Esophagus muscularis mucosa (tissue), 4 donors: Measurements from ENCODE around the gene CELF2. TPM values are rescaled to one million over a fixed set of nuclear protein-coding genes. Genes with fewer than 3 reads are reported as not detected.

Experiments used
- DNase-seq: peaks from one replicate; pipeline ENCODE4 v3.0.0-alpha.2; 2017; ENCODE audit errors: extremely low spot score
- H3K27ac ChIP-seq, 4 donors: fragments of 200-600 bp; sonication (generic); replicated peaks in 1 of 4; 1 replicate in 3 of 4; 2 replicates in 1 of 4; pipeline ENCODE4 v1.5.1; 2016 to 2019; ENCODE audit warnings: mild to moderate bottlenecking in 1 of 4
- H3K27me3 ChIP-seq, 4 donors: fragments of 200-600 bp; sonication (generic); one replicate each; pipeline versions ENCODE4 v1.5.1 to v1.6.0; 2016 to 2019
- H3K36me3 ChIP-seq, 4 donors: fragments of 200-600 bp; sonication (generic); one replicate each; pipeline ENCODE4 v1.5.1; 2016 to 2019
- H3K4me1 ChIP-seq, 4 donors: fragments of 200-600 bp; sonication (generic); one replicate each; pipeline ENCODE4 v1.5.1; 2016 to 2019
- H3K4me3 ChIP-seq, 4 donors: fragments of 200-600 bp; sonication (generic); 1 replicate in 2 of 4; 2 replicates in 2 of 4; pipeline ENCODE4 v1.5.1; 2016 to 2019; ENCODE audit warnings: mild to moderate bottlenecking in 4 of 4, moderate library complexity in 1 of 4
- H3K9me3 ChIP-seq, 4 donors: fragments of 200-600 bp; sonication (generic); 1 replicate in 3 of 4; 2 replicates in 1 of 4; pipeline ENCODE4 v1.5.1; 2016 to 2019
- EP300 ChIP-seq: sonication (generic); formaldehyde crosslinking; IDR thresholded peaks from one replicate; pipeline ENCODE4 v1.6.1; 2017; ENCODE audit warnings: antibody characterized with exemption
- POLR2A ChIP-seq: fragments of 450-650 bp; IDR thresholded peaks from one replicate; pipeline ENCODE4 v1.6.1; 2017; ENCODE audit warnings: antibody characterized with exemption, moderate library complexity, mild to moderate bottlenecking, low read depth
- POLR2AphosphoS5 ChIP-seq, 2 donors: sonication (generic); formaldehyde crosslinking; IDR thresholded peaks; one replicate each; pipeline ENCODE4 v1.6.1; 2017; ENCODE audit warnings: antibody characterized with exemption in 2 of 2
- WGBS: methylation state at CpG from one replicate; pipeline ENCODE4 v1.1.5; 2018; 5-methylcytosine and 5-hydroxymethylcytosine counted together
- intact Hi-C: fragments of 100-400 bp; cut with DNase I; formaldehyde crosslinking; loops from one replicate; pipeline ENCODE4 v1.15.1; 2023
- total RNA-seq, 4 donors: library from RNA; depleted of rRNA; stranded (reverse); fragments of >200 nt; gene quantifications; one replicate each; pipeline versions ENCODE4 v1.1.0 to v1.2.1, GENCODE V29; 2016
- TF ChIP-seq, protein P1 (sequence below), 3 experiments: fragments of 200-600 bp in 2 of 3; fragments of 450-650 bp in 1 of 3; sonication (generic) in 2 of 3; IDR thresholded peaks; one replicate each; pipeline ENCODE4 v1.5.1; 2017 to 2019; ENCODE audit warnings: antibody characterized with exemption in 3 of 3, mild to moderate bottlenecking in 2 of 3, moderate library complexity in 1 of 3

The CELF2 gene
- total RNA-seq, 4 donors from 2014 or later, result 81.8 to 128 (median 104) TPM

- H3K4me1 ChIP-seq, result peaks cover 11 to 42% (median 37%) of the 10 kb centered on the region in 4 donors
- WGBS, result 83% methylated on average over 6 of the region's 6 CpGs
- intact Hi-C loops, result no loop called here
- no peak for TF ChIP-seq EP300
- TF ChIP-seq POLR2AphosphoS5 (IDR thresholded peaks at IDR 0.05), result no peak
- TF ChIP-seq, protein P1, sequence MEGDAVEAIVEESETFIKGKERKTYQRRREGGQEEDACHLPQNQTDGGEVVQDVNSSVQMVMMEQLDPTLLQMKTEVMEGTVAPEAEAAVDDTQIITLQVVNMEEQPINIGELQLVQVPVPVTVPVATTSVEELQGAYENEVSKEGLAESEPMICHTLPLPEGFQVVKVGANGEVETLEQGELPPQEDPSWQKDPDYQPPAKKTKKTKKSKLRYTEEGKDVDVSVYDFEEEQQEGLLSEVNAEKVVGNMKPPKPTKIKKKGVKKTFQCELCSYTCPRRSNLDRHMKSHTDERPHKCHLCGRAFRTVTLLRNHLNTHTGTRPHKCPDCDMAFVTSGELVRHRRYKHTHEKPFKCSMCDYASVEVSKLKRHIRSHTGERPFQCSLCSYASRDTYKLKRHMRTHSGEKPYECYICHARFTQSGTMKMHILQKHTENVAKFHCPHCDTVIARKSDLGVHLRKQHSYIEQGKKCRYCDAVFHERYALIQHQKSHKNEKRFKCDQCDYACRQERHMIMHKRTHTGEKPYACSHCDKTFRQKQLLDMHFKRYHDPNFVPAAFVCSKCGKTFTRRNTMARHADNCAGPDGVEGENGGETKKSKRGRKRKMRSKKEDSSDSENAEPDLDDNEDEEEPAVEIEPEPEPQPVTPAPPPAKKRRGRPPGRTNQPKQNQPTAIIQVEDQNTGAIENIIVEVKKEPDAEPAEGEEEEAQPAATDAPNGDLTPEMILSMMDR (IDR thresholded peaks at IDR 0.05), result no peak
- TF ChIP-seq POLR2A, result no peak
- H3K27ac ChIP-seq, result no peak overlapping the region
- no peaks in the 10 kb centered on the region for H3K27me3 ChIP-seq
- no peaks in the 10 kb centered on the region for H3K36me3 ChIP-seq
- H3K9me3 ChIP-seq, result no peaks in the 10 kb centered on the region
- H3K4me3 ChIP-seq, result no peak overlapping the region
- DNase-seq, result no peak
Observed at GRCh38 chr10:11140963-11141362, 123.3 kb downstream of the CELF2 start.

- H3K4me1 ChIP-seq, result peaks cover 17 to 48% (median 44%) of the 10 kb centered on the region in 4 donors
- no peak overlapping the region for H3K4me3 ChIP-seq
- H3K36me3 ChIP-seq, result no peaks in the 10 kb centered on the region
- 73% methylated on average over 3 of the region's 3 CpGs for WGBS
- H3K27me3 ChIP-seq, result no peaks in the 10 kb centered on the region
- no peak for DNase-seq
- intact Hi-C loops, result no loop called here
- TF ChIP-seq POLR2AphosphoS5 (IDR thresholded peaks at IDR 0.05) (no peak), POLR2A (no peak), EP300 (no peak)
- TF ChIP-seq, protein P1 (IDR thresholded peaks at IDR 0.05), result no peak
- H3K27ac ChIP-seq, result no peak overlapping the region
- H3K9me3 ChIP-seq, result no peaks in the 10 kb centered on the region
Observed at GRCh38 chr10:11141571-11142091, 124.0 kb downstream of the CELF2 start.

GRCh38 chr10:11142777-11143176 lies 125.1 kb downstream of the CELF2 start:
- 93% methylated on average over 8 of the region's 8 CpGs for WGBS
- intact Hi-C loops, result no loop called here

GRCh38 chr10:11143242-11143641 lies 125.6 kb downstream of the CELF2 start:
- Histone ChIP-seq H3K27ac (no peak overlapping the region), H3K36me3 (no peaks in the 10 kb centered on the region), H3K4me1 (peaks cover 33 to 61% (median 55%) of the 10 kb centered on the region in 4 donors), H3K4me3 (no peak overlapping the region), H3K9me3 (no peaks in the 10 kb centered on the region), H3K27me3 (no peaks in the 10 kb centered on the region)
- no peak for TF ChIP-seq POLR2AphosphoS5 (IDR thresholded peaks at IDR 0.05)
- no peak for TF ChIP-seq EP300
- no peak for TF ChIP-seq POLR2A
- TF ChIP-seq, protein P1 (IDR thresholded peaks at IDR 0.05), result no peak
- WGBS, result 83% methylated on average over 5 of the region's 5 CpGs
- DNase-seq, result no peak
- intact Hi-C loops, result no loop called here

More at GRCh38 chr10:11142777-11143176, 125.1 kb downstream of the CELF2 start:
- no peak for DNase-seq
- no peaks in the 10 kb centered on the region for H3K9me3 ChIP-seq
- no peak for TF ChIP-seq POLR2A
- TF ChIP-seq POLR2AphosphoS5 (IDR thresholded peaks at IDR 0.05), result no peak
- TF ChIP-seq, protein P1 (IDR thresholded peaks at IDR 0.05), result no peak
- TF ChIP-seq EP300, result no peak
- peaks cover 28 to 60% (median 55%) of the 10 kb centered on the region in 4 donors for H3K4me1 ChIP-seq
- no peaks in the 10 kb centered on the region for H3K27me3 ChIP-seq
- H3K4me3 ChIP-seq, result no peak overlapping the region
- H3K36me3 ChIP-seq, result no peaks in the 10 kb centered on the region
- no peak overlapping the region for H3K27ac ChIP-seq
